Measurements from ENCODE around the gene PRLR. TPM values are rescaled to one million over a fixed set of nuclear protein-coding genes. Genes with fewer than 3 reads are reported as not detected.

Gene PRLR
- total and polyA plus RNA-seq, 10 of the 15 experiments (the other 5 are each of a cell fraction or from before 2014, with no cell fraction given), result 0.03 to 8.1 (median 0.20) TPM

GRCh38 chr5:35247648-35248034 lies 17.4 kb upstream of the PRLR start:
- WGBS (ENCODE audit: insufficient coverage, insufficient replicate concordance, low lambda C conversion rate, missing lambda C conversion rate), result 66% methylated on average over 6 of the region's 6 CpGs
- ChIA-PET SMC1A (ENCODE audit: uncharacterized antibody, unreplicated experiment) (interaction anchor here (0.7 to 6.6 kb wide), 21 partner anchors 13 to 230 kb away, joined by 3 to 95 read pairs (median 7); partner anchors contain the start of gene PRLR), RAD21 (ENCODE audit: unreplicated experiment) (interaction anchor here (0.8 to 6.5 kb wide), 18 partner anchors 8 to 351 kb away, joined by 3 to 79 read pairs (median 7); partner anchors contain the start of gene PRLR), POLR2A (interaction anchor here (0.6 to 6.0 kb wide), 8 partner anchors 9 to 72 kb away, joined by 3 to 46 read pairs (median 3); partner anchors contain the start of gene PRLR), CTCF (interaction anchor here (0.8 to 4.3 kb wide), 13 partner anchors 14 to 677 kb away, joined by 3 to 56 read pairs (median 4); partner anchors contain the start of gene PRLR)
- Histone ChIP-seq H3K79me2 (ENCODE audit: control insufficient read depth, insufficient read depth, low read length) (no peaks in the 10 kb centered on the region), H3K4me3 (no peak overlapping the region), H2AFZ (ENCODE audit: control insufficient read depth, low read depth, low read length) (no peak overlapping the region), H3K9ac (ENCODE audit: control insufficient read depth, insufficient read depth, low read length) (no peak overlapping the region), H3K4me2 (ENCODE audit: control insufficient read depth, insufficient read depth) (no peak overlapping the region), H3K36me3 (ENCODE audit: control insufficient read depth in 2 of 2, insufficient read depth in 2 of 2, low read length in 1 of 2) (no peaks in the 10 kb centered on the region), H3K27me3 (replicated peaks in 1 of 2; ENCODE audit: control insufficient read depth in 2 of 2, insufficient read depth in 2 of 2, low read length in 1 of 2) (no peaks in the 10 kb centered on the region), H3K9me3 (replicated peaks; ENCODE audit: control insufficient read depth, insufficient read depth, low read length) (peaks cover 2% of the 10 kb centered on the region; the same call in 1 of the 3 replicates), H3K27ac (ENCODE audit: control insufficient read depth, insufficient read depth) (no peak overlapping the region; the same call in 1 of the 2 replicates), H3K4me1 (ENCODE audit: control insufficient read depth, insufficient read depth, low read length) (no peaks in the 10 kb centered on the region), H4K20me1 (ENCODE audit: control insufficient read depth, insufficient read depth) (no peaks in the 10 kb centered on the region)
- in situ Hi-C loops (cut with MboI), result no loop called here
- BruUV-seq (replicated peaks), result no TSS peak
- no peak for TF ChIP-seq ZNF207 (IDR thresholded peaks at IDR 0.05; ENCODE audit: borderline replicate concordance)
- no peak for TF ChIP-seq CHD2 (IDR thresholded peaks at IDR 0.05; ENCODE audit: borderline replicate concordance, low read depth, low read length)
- TF ChIP-seq STAT1 (conservative IDR thresholded peaks at IDR 0.05), result no peak
- peak; percentile 39; the same call in 1 of the 2 replicates for TF ChIP-seq MTA2 (IDR thresholded peaks at IDR 0.05; ENCODE audit: low read depth)
- TF ChIP-seq NR2F1 (conservative IDR thresholded peaks at IDR 0.05), result no peak
- peak; percentile 77 for TF ChIP-seq IKZF1 (conservative IDR thresholded peaks at IDR 0.05)
- peak; percentile 3; the same call in 1 of the 2 replicates for TF ChIP-seq ZBTB33 (IDR thresholded peaks at IDR 0.05)
- TF ChIP-seq POU2F2 (IDR thresholded peaks at IDR 0.05; ENCODE audit: borderline replicate concordance, low read depth, low read length), result no peak
- TF ChIP-seq TCF7 (IDR thresholded peaks at IDR 0.05; ENCODE audit: borderline replicate concordance), result no peak
- TF ChIP-seq ZNF687 (IDR thresholded peaks at IDR 0.05), result peak; percentile 52; the same call in 1 of the 2 replicates
- TF ChIP-seq CREM (IDR thresholded peaks at IDR 0.05; ENCODE audit: low read depth), result no peak
- TF ChIP-seq JUND (IDR thresholded peaks at IDR 0.05; ENCODE audit: low read depth, low read length), result peak; percentile 66
- TF ChIP-seq RAD51 (IDR thresholded peaks at IDR 0.05), result peak; percentile 63; the same call in 1 of the 2 replicates
- TF ChIP-seq DPF2 (IDR thresholded peaks at IDR 0.05), result peak; percentile 42; the same call in 1 of the 2 replicates
- TF ChIP-seq IKZF2 (IDR thresholded peaks at IDR 0.05), result peak in 1 of 2 experiments; percentile 45; a peak in 2 of 4 replicates
- TF ChIP-seq BHLHE40 (IDR thresholded peaks at IDR 0.05; ENCODE audit: borderline replicate concordance in 1 of 2, low read depth in 2 of 2, low read length in 1 of 2), result peak in 1 of 2 experiments; percentile 72; a peak in 2 of 4 replicates
- ATAC-seq (peak; percentile 59), FAIRE-seq (no peak), DNase-seq (ENCODE audit: low read depth, low spot score) (no peak)
- intact Hi-C loops (cut with micrococcal nuclease; ENCODE audit: unreplicated experiment), result loop anchor here (1.0 to 2.0 kb wide), 2 partner anchors 55 to 71 kb away; no protein-coding TSS in a partner anchor
